SK-N-SH (cell line): ENCODE measurements around the gene TRPC6. TPM values are rescaled to one million over a fixed set of nuclear protein-coding genes. Genes with fewer than 3 reads are reported as not detected.

Experiments used
- CTCF ChIA-PET: fragments of 300-600, 350-600 bp; formaldehyde crosslinking; extraction: SDS; loops from one replicate; lab custom pipeline; 2021; lab: Yijun Ruan, JAX
- POLR2A ChIA-PET: fragments of 350-600 bp; sonication (Branson Sonifier 250); formaldehyde crosslinking; extraction: SDS; loops from one replicate; lab custom pipeline; 2020; ENCODE audit warnings: antibody characterized with exemption, inconsistent platforms; lab: Yijun Ruan, JAX
- DNase-seq: peaks from one replicate; pipeline ENCODE4 v3.0.0; 2012
- H2AFZ ChIP-seq: fragments of 200-600 bp; sonication (generic); 2 replicates; pipeline ENCODE4 v1.8.1; 2016; ENCODE audit warnings: antibody characterized with exemption, mild to moderate bottlenecking, low read depth
- H3F3A ChIP-seq: fragments of 200-600 bp; sonication (generic); replicated peaks from 2 replicates; pipeline ENCODE3; 2016; ENCODE audit warnings: antibody characterized with exemption, mild to moderate bottlenecking; ENCODE audit not compliant: insufficient read depth
- H3K27ac ChIP-seq, 2 experiments: fragments of 200-500 bp in 1 of 2; fragments of 200-600 bp in 1 of 2; sonication (Bioruptor generic) in 1 of 2; sonication (generic), shearing (Covaris generic) in 1 of 2; 2 replicates each; pipeline versions ENCODE4 v1.5.1 to v1.6.1; 2014 to 2016; ENCODE audit warnings: low read depth in 2 of 2, inconsistent platforms in 1 of 2, low read length in 1 of 2, mild to moderate bottlenecking in 1 of 2, mixed read lengths in 1 of 2
- H3K27me3 ChIP-seq: fragments of 200-600 bp; sonication (generic), shearing (Covaris generic); 2 replicates; pipeline ENCODE4 v1.6.1; 2016; ENCODE audit warnings: mixed run types; ENCODE audit not compliant: insufficient read depth
- H3K36me3 ChIP-seq, 2 experiments: fragments of 200-500 bp in 1 of 2; fragments of 200-600 bp in 1 of 2; sonication (Bioruptor generic) in 1 of 2; sonication (generic) in 1 of 2; replicated peaks in 1 of 2; 2 replicates each; pipeline versions ENCODE3 to v1.5.1; 2014 to 2016; ENCODE audit warnings: low read length in 1 of 2, mild to moderate bottlenecking in 1 of 2; ENCODE audit not compliant: insufficient read depth in 2 of 2, control insufficient read depth in 1 of 2
- H3K4me1 ChIP-seq, 2 experiments: fragments of 200-500 bp in 1 of 2; fragments of 200-600 bp in 1 of 2; sonication (Bioruptor generic) in 1 of 2; sonication (generic), shearing (Covaris generic) in 1 of 2; 2 replicates each; pipeline versions ENCODE4 v1.5.1 to v1.6.1; 2014 to 2016; ENCODE audit warnings: low read depth in 1 of 2, low read length in 1 of 2, mixed run types in 1 of 2; ENCODE audit not compliant: insufficient read depth in 2 of 2, control insufficient read depth in 1 of 2
- H3K4me2 ChIP-seq: fragments of 200-600 bp; sonication (generic), shearing (Covaris generic); 2 replicates; pipeline ENCODE4 v1.6.1; 2017; ENCODE audit warnings: mixed run types
- H3K4me3 ChIP-seq, 2 experiments: fragments of 200-500 bp in 1 of 2; fragments of 200-600 bp in 1 of 2; sonication (Bioruptor generic) in 1 of 2; sonication (generic), shearing (Covaris generic) in 1 of 2; 2 replicates each; pipeline versions ENCODE4 v1.5.1 to v1.8.1; 2014 to 2016; ENCODE audit warnings: low read depth in 2 of 2, inconsistent platforms in 1 of 2, low read length in 1 of 2, mild to moderate bottlenecking in 1 of 2, mixed read lengths in 1 of 2, moderate library complexity in 1 of 2
- H3K79me2 ChIP-seq: fragments of 200-600 bp; sonication (generic); 2 replicates; pipeline ENCODE4 v1.8.1; 2017; ENCODE audit warnings: mild to moderate bottlenecking; ENCODE audit not compliant: insufficient read depth
- H3K9ac ChIP-seq: fragments of 200-600 bp; sonication (generic); 2 replicates; pipeline ENCODE4 v1.6.1; 2017; ENCODE audit warnings: mixed run types
- H3K9me2 ChIP-seq: fragments of 200-600 bp; sonication (generic); 2 replicates; pipeline ENCODE4 v1.6.1; 2017; ENCODE audit warnings: mixed run types
- H3K9me3 ChIP-seq: fragments of 200-600 bp; sonication (generic); 2 replicates; pipeline ENCODE4 v1.6.1; 2017; ENCODE audit warnings: mixed run types, mild to moderate bottlenecking, moderate library complexity
- H4K20me1 ChIP-seq: fragments of 200-600 bp; sonication (generic); 2 replicates; pipeline ENCODE4 v1.6.1; 2017; ENCODE audit warnings: mild to moderate bottlenecking, mixed run types; ENCODE audit not compliant: insufficient read depth
- CTCF ChIP-seq: fragments of 200-600 bp; sonication (generic); IDR thresholded peaks from 2 replicates; pipeline ENCODE4 v1.6.1; 2017; ENCODE audit warnings: antibody characterized with exemption, mild to moderate bottlenecking, moderate library complexity
- EP300 ChIP-seq, 2 experiments: IDR thresholded peaks; 2 replicates each; pipeline versions ENCODE4 v1.4.0 to v1.6.1; 2012; ENCODE audit warnings: borderline replicate concordance in 1 of 2, low read depth in 1 of 2, low read length in 1 of 2
- GABPA ChIP-seq: IDR thresholded peaks from 2 replicates; pipeline ENCODE4 v1.4.0; 2012; ENCODE audit warnings: low read depth, mild to moderate bottlenecking
- GATA2 ChIP-seq: sonication (generic); formaldehyde crosslinking; IDR thresholded peaks from 2 replicates; pipeline ENCODE4 v1.5.0; 2020; ENCODE audit warnings: mild to moderate bottlenecking, missing genetic modification reagents
- RAD21 ChIP-seq: IDR thresholded peaks from 2 replicates; pipeline ENCODE4 v1.6.1; 2012; ENCODE audit warnings: mild to moderate bottlenecking, low read length
- RCOR1 ChIP-seq: fragments of 150-350 bp; IDR thresholded peaks from 2 replicates; pipeline ENCODE4 v1.6.1; 2017; ENCODE audit warnings: antibody characterized with exemption, low read length
- SIN3A ChIP-seq: IDR thresholded peaks from 2 replicates; pipeline ENCODE4 v1.6.1; 2012; ENCODE audit warnings: low read depth, mild to moderate bottlenecking, low read length, moderate library complexity, borderline replicate concordance
- TCF12 ChIP-seq: IDR thresholded peaks from 2 replicates; pipeline ENCODE4 v1.4.0; 2012
- YY1 ChIP-seq: IDR thresholded peaks from 2 replicates; pipeline ENCODE4 v1.4.0; 2012; ENCODE audit warnings: low read depth, mild to moderate bottlenecking
- WGBS: methylation state at CpG from one replicate; pipeline ENCODE4 v1.1.6; 2017; ENCODE audit warnings: low lambda C conversion rate; 5-methylcytosine and 5-hydroxymethylcytosine counted together
- polyA plus RNA-seq, 3 experiments: library from polyadenylated mRNA; depleted of rRNA; stranded (reverse); fragments of >200 nt; gene quantifications; 2 replicates each; pipeline ENCODE4 v1.2.3, GENCODE V29; 2012

Gene TRPC6
- polyA plus RNA-seq, 1 of the 3 experiments (the other 2 are of a cell fraction): not detected

GRCh38 chr11:101582236-101582988, 1.4 kb downstream of the TRPC6 start:
- H3K4me1 ChIP-seq: no peaks in the 10 kb centered on the region
- no peaks in the 10 kb centered on the region for H3K79me2 ChIP-seq
- H3K9me3 ChIP-seq: no peaks in the 10 kb centered on the region
- no peak overlapping the region for H3K9ac ChIP-seq
- ChIA-PET CTCF (no interaction called here), POLR2A (no interaction called here)
- H3K4me2 ChIP-seq: no peak overlapping the region
- no peaks in the 10 kb centered on the region for H3K36me3 ChIP-seq
- H3F3A ChIP-seq: no peaks in the 10 kb centered on the region
- WGBS: 3% methylated on average over 34 of the region's 35 CpGs
- no peak overlapping the region for H3K4me3 ChIP-seq
- no peaks in the 10 kb centered on the region for H3K9me2 ChIP-seq
- peaks cover 24% of the 10 kb centered on the region for H3K27me3 ChIP-seq
- H4K20me1 ChIP-seq: no peaks in the 10 kb centered on the region
- DNase-seq: peak; percentile 19
- H2AFZ ChIP-seq: no peak overlapping the region
- no peak overlapping the region for H3K27ac ChIP-seq
- TF ChIP-seq GABPA: no peak
- TF ChIP-seq RCOR1: no peak
- TF ChIP-seq YY1: no peak
- no peak for TF ChIP-seq EP300 (IDR thresholded peaks at IDR 0.05; ENCODE audit: borderline replicate concordance in 1 of 2, low read depth in 1 of 2, low read length in 1 of 2)
- no peak for TF ChIP-seq SIN3A

GRCh38 chr11:101577461-101577860, 6.3 kb downstream of the TRPC6 start:
- POLR2A ChIA-PET: no interaction called here
- no peak for DNase-seq
- no peaks in the 10 kb centered on the region for H3F3A ChIP-seq
- no peak overlapping the region for H3K27ac ChIP-seq
- CTCF ChIA-PET: no interaction called here
- no peaks in the 10 kb centered on the region for H3K9me3 ChIP-seq
- H3K27me3 ChIP-seq: peaks cover 14% of the 10 kb centered on the region
- no peak overlapping the region for H3K4me2 ChIP-seq
- H3K9me2 ChIP-seq: no peaks in the 10 kb centered on the region
- H2AFZ ChIP-seq: no peak overlapping the region
- no peaks in the 10 kb centered on the region for H3K4me1 ChIP-seq
- no peaks in the 10 kb centered on the region for H3K36me3 ChIP-seq
- H3K79me2 ChIP-seq: no peaks in the 10 kb centered on the region
- no peaks in the 10 kb centered on the region for H4K20me1 ChIP-seq
- 6% methylated on average over 6 of the region's 6 CpGs for WGBS
- no peak for TF ChIP-seq GATA2 (CRISPR knock-in tag)
- no peak for TF ChIP-seq RAD21
- no peak overlapping the region for H3K9ac ChIP-seq
- no peak overlapping the region for H3K4me3 ChIP-seq

GRCh38 chr11:101576456-101576855, 7.4 kb downstream of the TRPC6 start:
- CTCF ChIA-PET: no interaction called here
- no peaks in the 10 kb centered on the region for H3K9me2 ChIP-seq

More at GRCh38 chr11:101576456-101576855, 7.4 kb downstream of the TRPC6 start:
- Histone ChIP-seq H3K27ac (no peak overlapping the region), H4K20me1 (no peaks in the 10 kb centered on the region), H3K27me3 (peaks cover 4% of the 10 kb centered on the region), H3F3A (no peaks in the 10 kb centered on the region), H3K79me2 (no peaks in the 10 kb centered on the region), H3K4me2 (no peak overlapping the region), H3K4me3 (no peak overlapping the region), H3K4me1 (no peaks in the 10 kb centered on the region), H2AFZ (no peak overlapping the region), H3K9me3 (no peaks in the 10 kb centered on the region), H3K36me3 (no peaks in the 10 kb centered on the region), H3K9ac (no peak overlapping the region)
- POLR2A ChIA-PET: no interaction called here
- TF ChIP-seq CTCF (no peak), YY1 (no peak), TCF12 (no peak)
- no peak for DNase-seq
